Lower lobe of right lung (tissue), 2 donors: ENCODE results near the gene CHID1. TPM values are rescaled to one million over a fixed set of nuclear protein-coding genes. Genes with fewer than 3 reads are reported as not detected.
A peak's percentile ranks its signal among the peaks of the same experiment; 100 is the strongest.

Experiments used
- ATAC-seq, 2 donors: fragments of 200-7000 bp; cut with Tn5 transposase; one replicate each; pipeline ENCODE4 v1.9.1; 2020 to 2022; ENCODE audit warnings: mild to moderate bottlenecking in 2 of 2, moderate library complexity in 2 of 2
- DNase-seq: peaks from one replicate; pipeline ENCODE4 v3.0.0-alpha.2; 2020
- H3K27ac ChIP-seq: fragments of 200-600 bp; one replicate; pipeline ENCODE4 v1.8.0; 2022
- H3K27me3 ChIP-seq: fragments of 200-600 bp; one replicate; pipeline ENCODE4 v1.8.0; 2022; ENCODE audit warnings: low read depth
- H3K36me3 ChIP-seq: fragments of 200-600 bp; one replicate; pipeline ENCODE4 v1.8.0; 2022; ENCODE audit warnings: mild to moderate bottlenecking
- H3K4me1 ChIP-seq: fragments of 200-600 bp; one replicate; pipeline ENCODE4 v1.8.0; 2022
- H3K4me3 ChIP-seq: fragments of 200-600 bp; one replicate; pipeline ENCODE4 v1.8.0; 2022; ENCODE audit warnings: mild to moderate bottlenecking
- H3K9me3 ChIP-seq: fragments of 200-600 bp; one replicate; pipeline ENCODE4 v1.8.0; 2022
- intact Hi-C: fragments of 100-400 bp; cut with DNase I; formaldehyde crosslinking; loops from one replicate; pipeline ENCODE4 v1.11.0; 2022
- total RNA-seq: library from RNA; stranded (reverse); fragmentation: NEBNext Ultra II Directional; extraction: Animal tissue kit (Norgen Biotek cat#: 25700); gene quantifications from one replicate; pipeline ENCODE4 v1.2.1, GENCODE V29; 2021
- TF ChIP-seq, protein P1 (sequence below): fragments of 200-600 bp; IDR thresholded peaks from one replicate; pipeline ENCODE4 v1.8.0; 2022; ENCODE audit warnings: antibody characterized with exemption, mild to moderate bottlenecking
- donor health status: DM: no; HTN: yes; CAD: no; lungs with severe emphysema.

CHID1 gene
- total RNA-seq, 1 donor from 2014 or later: 65.0 TPM

DNA sequence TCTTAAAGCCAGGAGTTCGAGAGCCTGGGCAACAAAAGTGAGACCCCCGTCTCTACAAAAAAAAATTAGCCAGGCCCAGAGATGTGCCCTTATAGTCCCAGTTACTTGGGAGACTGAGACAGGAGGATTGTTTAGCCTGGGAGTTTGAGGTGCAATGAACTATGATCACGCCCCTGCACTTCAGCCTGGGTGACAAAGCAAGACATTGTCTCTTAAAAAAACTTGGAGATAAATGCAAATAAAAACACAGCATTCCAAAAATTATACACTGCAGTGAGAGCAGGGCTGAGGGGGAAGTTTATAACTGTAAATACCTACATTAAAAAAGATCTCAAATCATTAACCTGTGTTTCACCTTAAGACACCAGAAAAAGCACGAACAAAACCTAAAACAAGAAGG lies 37.1 kb upstream of the CHID1 start:
- intact Hi-C loops: no loop called here
- ATAC-seq: no peak
- peaks cover 28% of the 10 kb centered on the region for H3K36me3 ChIP-seq
- H3K4me3 ChIP-seq: no peak overlapping the region
- no peak overlapping the region for H3K27ac ChIP-seq
- H3K27me3 ChIP-seq: no peaks in the 10 kb centered on the region
- no peak for DNase-seq
- H3K9me3 ChIP-seq: no peaks in the 10 kb centered on the region
- peaks cover 20% of the 10 kb centered on the region for H3K4me1 ChIP-seq
- TF ChIP-seq, protein P1, sequence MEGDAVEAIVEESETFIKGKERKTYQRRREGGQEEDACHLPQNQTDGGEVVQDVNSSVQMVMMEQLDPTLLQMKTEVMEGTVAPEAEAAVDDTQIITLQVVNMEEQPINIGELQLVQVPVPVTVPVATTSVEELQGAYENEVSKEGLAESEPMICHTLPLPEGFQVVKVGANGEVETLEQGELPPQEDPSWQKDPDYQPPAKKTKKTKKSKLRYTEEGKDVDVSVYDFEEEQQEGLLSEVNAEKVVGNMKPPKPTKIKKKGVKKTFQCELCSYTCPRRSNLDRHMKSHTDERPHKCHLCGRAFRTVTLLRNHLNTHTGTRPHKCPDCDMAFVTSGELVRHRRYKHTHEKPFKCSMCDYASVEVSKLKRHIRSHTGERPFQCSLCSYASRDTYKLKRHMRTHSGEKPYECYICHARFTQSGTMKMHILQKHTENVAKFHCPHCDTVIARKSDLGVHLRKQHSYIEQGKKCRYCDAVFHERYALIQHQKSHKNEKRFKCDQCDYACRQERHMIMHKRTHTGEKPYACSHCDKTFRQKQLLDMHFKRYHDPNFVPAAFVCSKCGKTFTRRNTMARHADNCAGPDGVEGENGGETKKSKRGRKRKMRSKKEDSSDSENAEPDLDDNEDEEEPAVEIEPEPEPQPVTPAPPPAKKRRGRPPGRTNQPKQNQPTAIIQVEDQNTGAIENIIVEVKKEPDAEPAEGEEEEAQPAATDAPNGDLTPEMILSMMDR: no peak

DNA sequence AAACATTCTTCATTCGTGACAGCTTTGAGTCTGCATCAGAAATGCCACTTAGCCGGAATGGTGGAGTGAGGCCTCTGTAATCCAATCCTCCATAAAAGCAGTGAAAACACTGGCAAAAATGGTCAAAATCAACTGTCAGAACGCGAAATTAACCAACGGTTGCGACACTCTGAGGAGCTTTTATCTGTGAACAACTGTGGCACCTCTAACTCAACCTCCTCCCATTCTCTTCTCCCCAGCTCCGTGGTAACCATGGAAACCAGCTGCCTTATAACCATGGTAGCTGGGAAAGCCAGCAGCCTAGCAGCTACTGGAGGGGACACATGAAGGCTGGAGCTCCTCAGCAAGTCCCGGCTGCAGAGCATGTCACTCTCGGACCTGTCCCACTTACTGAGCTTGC lies 35.4 kb upstream of the CHID1 start:
- no peak overlapping the region for H3K27ac ChIP-seq
- H3K27me3 ChIP-seq: no peaks in the 10 kb centered on the region
- no peak overlapping the region for H3K4me3 ChIP-seq
- ATAC-seq (peak in 1 of 2 donors; percentile 41), DNase-seq (no peak)
- H3K4me1 ChIP-seq: peaks cover 24% of the 10 kb centered on the region
- no peaks in the 10 kb centered on the region for H3K9me3 ChIP-seq
- TF ChIP-seq, protein P1: no peak
- intact Hi-C loops: no loop called here
- peaks cover 28% of the 10 kb centered on the region for H3K36me3 ChIP-seq

DNA sequence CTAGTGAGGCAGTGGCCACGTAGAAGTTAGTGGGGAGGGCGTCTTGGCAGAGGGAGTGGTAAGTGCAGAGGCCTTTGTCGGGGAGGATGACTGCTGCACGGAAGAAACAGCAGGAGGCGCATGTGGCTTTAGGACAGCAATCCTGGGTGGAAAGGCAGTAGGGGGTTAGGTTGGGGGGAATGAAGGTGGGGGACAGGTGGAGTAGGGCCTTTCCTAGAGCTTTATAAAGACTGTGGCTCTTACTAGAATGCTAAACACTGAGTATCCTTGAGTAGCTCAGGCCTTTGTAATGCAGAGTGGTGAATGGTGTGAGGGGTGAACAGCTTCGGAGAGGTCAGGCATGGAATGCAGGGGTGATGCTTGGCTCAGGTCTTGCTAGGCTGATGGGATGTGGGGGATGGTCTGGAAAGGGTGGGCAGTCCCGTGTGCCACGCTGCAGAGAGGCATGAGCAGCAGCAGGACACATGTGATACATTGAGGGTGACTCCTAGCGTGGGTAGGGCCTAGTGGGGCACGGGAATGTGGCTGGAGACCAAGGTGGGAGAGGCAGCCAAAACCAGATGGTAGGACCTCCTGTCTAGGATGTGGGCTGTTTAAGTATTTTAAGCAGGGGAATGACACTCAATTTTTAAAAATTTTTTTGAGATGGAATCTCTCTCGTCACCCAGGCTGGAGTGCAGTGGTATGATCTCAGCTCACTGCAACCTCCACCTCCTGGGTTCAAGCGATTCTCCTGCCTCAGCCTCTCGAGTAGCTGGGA lies 34.3 kb upstream of the CHID1 start:
- Histone ChIP-seq H3K27ac (no peak overlapping the region), H3K4me3 (no peak overlapping the region), H3K4me1 (peaks cover 35% of the 10 kb centered on the region), H3K36me3 (peaks cover 28% of the 10 kb centered on the region), H3K27me3 (no peaks in the 10 kb centered on the region), H3K9me3 (no peaks in the 10 kb centered on the region)
- intact Hi-C loops: no loop called here
- TF ChIP-seq, protein P1: no peak
- ATAC-seq (no peak), DNase-seq (no peak)

DNA sequence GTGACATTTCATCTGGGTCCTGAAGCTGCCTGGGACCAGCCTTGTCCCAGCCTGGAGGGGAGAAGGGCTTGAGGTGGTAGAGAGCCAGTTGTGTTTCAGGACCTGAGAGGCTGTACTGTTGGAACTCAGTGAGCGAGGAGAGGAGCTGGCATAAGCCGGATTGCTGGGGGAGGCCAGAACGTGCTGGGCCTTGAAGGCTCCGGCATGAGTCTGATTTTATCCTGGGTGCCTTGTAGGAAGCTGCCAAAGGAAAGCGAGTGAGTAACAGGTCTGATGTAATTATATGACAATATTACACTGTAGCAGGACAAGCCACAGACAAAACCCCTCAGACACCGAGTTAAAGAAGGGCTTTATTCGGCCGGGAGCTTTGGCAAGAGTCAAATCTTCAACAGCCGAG lies 32.2 kb upstream of the CHID1 start:
- intact Hi-C loops: no loop called here
- no peak overlapping the region for H3K4me3 ChIP-seq
- ATAC-seq (peak in 1 of 2 donors; percentile 56), DNase-seq (no peak)
- peaks cover 52% of the 10 kb centered on the region for H3K4me1 ChIP-seq
- no peaks in the 10 kb centered on the region for H3K9me3 ChIP-seq
- TF ChIP-seq, protein P1: no peak
- no peak overlapping the region for H3K27ac ChIP-seq
- peaks cover 26% of the 10 kb centered on the region for H3K36me3 ChIP-seq
- no peaks in the 10 kb centered on the region for H3K27me3 ChIP-seq

DNA sequence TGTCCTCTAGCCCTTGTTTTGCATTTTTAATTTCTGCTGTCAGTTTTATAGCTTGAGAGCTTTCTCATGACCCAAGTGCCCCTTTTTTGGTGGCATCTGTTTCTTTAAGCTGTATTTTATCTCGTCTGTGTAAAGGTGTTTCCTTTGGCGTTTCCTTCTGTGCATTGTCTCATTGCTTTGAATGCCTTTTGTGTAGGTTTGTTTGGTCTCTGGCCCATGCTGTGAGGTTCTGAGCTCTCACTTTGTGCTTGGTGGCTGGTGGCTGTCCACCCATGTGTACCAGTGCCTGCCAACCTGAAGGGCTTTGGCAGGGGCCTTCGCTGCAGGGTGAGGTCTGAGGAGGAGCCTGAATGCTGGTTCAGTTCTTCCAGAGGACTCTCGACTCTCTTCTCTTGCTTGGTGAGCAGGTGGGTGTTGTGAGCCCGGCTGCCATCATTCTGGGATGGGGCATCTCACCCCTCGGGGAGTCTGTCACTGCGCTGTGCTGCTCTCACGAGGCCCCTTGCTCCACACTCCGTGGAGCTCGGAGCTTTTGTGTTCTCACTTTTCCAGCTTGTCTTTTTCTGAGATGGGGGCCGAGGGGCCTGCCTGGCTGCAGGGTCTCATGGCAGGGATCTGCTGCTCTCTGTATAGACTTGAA lies 30.0 kb upstream of the CHID1 start:
- ATAC-seq: peak; percentile 17 to 20
- no peak for DNase-seq
- TF ChIP-seq, protein P1: no peak
- Histone ChIP-seq H3K4me3 (no peak overlapping the region), H3K27me3 (no peaks in the 10 kb centered on the region), H3K27ac (peak overlapping the region; percentile 36), H3K4me1 (peaks cover 69% of the 10 kb centered on the region), H3K9me3 (no peaks in the 10 kb centered on the region), H3K36me3 (peaks cover 11% of the 10 kb centered on the region)
- intact Hi-C loops: no loop called here
